Fibroblast of lung (primary cell): ENCODE measurements around the gene KCNQ2. TPM values are rescaled to one million over a fixed set of nuclear protein-coding genes. Genes with fewer than 3 reads are reported as not detected.

Experiments used
- DNase-seq, 2 donors: peaks; one replicate each; pipeline versions ENCODE4 v3.0.0 to v3.0.0-alpha.2; 2010; ENCODE audit warnings: low read depth in 2 of 2
- H2AFZ ChIP-seq: 2 replicates; pipeline ENCODE4 v1.5.1; 2012; ENCODE audit warnings: low read length, control low read depth, inconsistent platforms
- H3K27ac ChIP-seq: 2 replicates; pipeline ENCODE4 v1.5.1; 2011; ENCODE audit warnings: low read length, control low read depth; ENCODE audit not compliant: insufficient read depth
- H3K27me3 ChIP-seq: 2 replicates; pipeline ENCODE4 v1.5.1; 2011; ENCODE audit warnings: mild to moderate bottlenecking, low read length; ENCODE audit not compliant: control insufficient read depth, insufficient read depth
- H3K36me3 ChIP-seq: 2 replicates; pipeline ENCODE4 v1.5.1; 2011; ENCODE audit warnings: low read length; ENCODE audit not compliant: control insufficient read depth, insufficient read depth
- H3K4me1 ChIP-seq: 2 replicates; pipeline ENCODE4 v1.5.1; 2011; ENCODE audit warnings: low read length; ENCODE audit not compliant: control insufficient read depth, insufficient read depth; ENCODE audit errors: extremely low read depth
- H3K4me2 ChIP-seq: 2 replicates; pipeline ENCODE4 v1.5.1; 2011; ENCODE audit warnings: low read length, control low read depth; ENCODE audit not compliant: insufficient read depth; ENCODE audit errors: extremely low read depth
- H3K4me3 ChIP-seq, 4 experiments: fragments of 200-600 bp in 1 of 4; sonication (generic) in 1 of 4; replicated peaks in 1 of 4; 2 replicates each; pipeline ENCODE4 v1.5.1; 2011 to 2016; ENCODE audit warnings: low read length in 4 of 4, low read depth in 3 of 4, mild to moderate bottlenecking in 3 of 4, control low read depth in 2 of 4, inconsistent platforms in 1 of 4, mixed read lengths in 1 of 4; ENCODE audit not compliant: insufficient read depth in 1 of 4; ENCODE audit errors: control extremely low read depth in 1 of 4
- H3K79me2 ChIP-seq: 2 replicates; pipeline ENCODE4 v1.5.1; 2012; ENCODE audit warnings: mild to moderate bottlenecking, low read length, inconsistent platforms; ENCODE audit not compliant: control insufficient read depth, insufficient read depth
- H3K9ac ChIP-seq: 2 replicates; pipeline ENCODE4 v1.5.1; 2011; ENCODE audit warnings: mild to moderate bottlenecking, low read length, control low read depth; ENCODE audit not compliant: insufficient read depth
- H3K9me3 ChIP-seq: 2 replicates; pipeline ENCODE4 v1.5.1; 2012; ENCODE audit warnings: low read depth, low read length; ENCODE audit not compliant: control insufficient read depth, insufficient read depth
- H4K20me1 ChIP-seq: 2 replicates; pipeline ENCODE4 v1.5.1; 2011; ENCODE audit warnings: low read length; ENCODE audit not compliant: control insufficient read depth, insufficient read depth; ENCODE audit errors: extremely low read depth
- EZH2 ChIP-seq: IDR thresholded peaks from 2 replicates; pipeline ENCODE4 v1.5.1; 2012; ENCODE audit warnings: low read length, control low read depth, mild to moderate bottlenecking; ENCODE audit errors: missing control alignments
- polyA plus RNA-seq, 2 donors: library from polyadenylated mRNA; depleted of rRNA in 1 of 2; stranded (reverse) in 1 of 2; unstranded in 1 of 2; fragments of >200 nt; gene quantifications; 2 replicates each; pipeline ENCODE4 v1.2.1, GENCODE V29; 2011 to 2012; ENCODE audit warnings: missing spikeins in 1 of 2
- total RNA-seq: library from RNA; depleted of rRNA; stranded (reverse); fragments of >200 nt; gene quantifications from 2 replicates; pipeline ENCODE4 v1.2.1, GENCODE V29; 2014
- TF ChIP-seq, protein P1 (sequence below), 2 donors: IDR thresholded peaks in 1 of 2; conservative IDR thresholded peaks in 1 of 2; 1 replicate in 1 of 2; 2 replicates in 1 of 2; pipeline ENCODE4 v1.5.1; 2011 to 2012; ENCODE audit warnings: low read length in 2 of 2, control low read depth in 1 of 2, inconsistent platforms in 1 of 2, low read depth in 1 of 2, mild to moderate bottlenecking in 1 of 2

KCNQ2 gene
- total and polyA plus RNA-seq, 2 donors (not counting 1 experiment from before 2014, with no cell fraction given), result not detected

DNA sequence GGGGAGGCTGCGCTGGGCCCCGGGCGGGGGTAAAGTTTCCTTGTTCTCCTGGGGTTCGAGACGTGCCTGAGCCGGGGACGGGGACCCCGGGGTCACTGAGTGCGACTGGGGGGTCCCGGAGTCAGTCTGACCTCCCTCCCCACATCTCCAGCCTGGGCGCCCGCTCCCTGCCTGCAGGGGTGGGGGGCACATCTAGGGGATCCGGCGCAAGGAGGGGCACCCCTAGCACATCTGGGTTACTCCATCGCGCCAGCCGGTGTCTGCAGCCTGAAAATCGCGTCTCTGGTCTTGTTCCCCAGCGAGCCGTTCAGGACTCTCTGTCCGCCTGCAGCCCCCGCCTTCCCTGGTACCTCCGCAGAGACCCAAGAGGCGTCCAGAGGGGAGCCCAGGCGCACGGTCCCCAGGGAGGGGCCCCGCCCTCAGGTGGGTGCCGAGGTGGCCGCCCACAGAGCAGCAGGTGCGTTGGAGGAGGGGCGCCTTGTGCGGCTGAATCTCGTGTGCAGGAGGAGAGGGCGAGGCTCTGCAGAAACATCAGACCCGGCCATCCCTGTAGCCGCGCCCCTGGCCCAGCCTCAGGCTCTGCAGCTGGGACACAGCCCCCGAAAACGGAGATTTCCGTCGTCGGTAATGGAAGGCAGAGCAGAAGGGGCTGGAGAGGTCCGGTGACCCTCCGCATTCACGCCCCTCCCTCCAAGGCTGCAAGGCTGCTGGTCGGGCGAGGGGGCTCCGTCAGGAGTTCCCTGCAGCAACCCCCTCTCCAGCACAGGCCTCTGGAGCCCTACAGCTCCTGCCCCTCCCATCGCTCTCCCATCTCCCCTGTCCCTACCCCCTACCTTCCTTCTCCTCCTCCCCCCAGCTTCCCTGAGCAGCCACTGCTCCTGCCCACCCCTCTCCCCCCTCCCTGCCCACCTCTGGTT is 110.7 kb downstream of the KCNQ2 start:
- TF ChIP-seq EZH2, result no peak
- TF ChIP-seq, protein P1, sequence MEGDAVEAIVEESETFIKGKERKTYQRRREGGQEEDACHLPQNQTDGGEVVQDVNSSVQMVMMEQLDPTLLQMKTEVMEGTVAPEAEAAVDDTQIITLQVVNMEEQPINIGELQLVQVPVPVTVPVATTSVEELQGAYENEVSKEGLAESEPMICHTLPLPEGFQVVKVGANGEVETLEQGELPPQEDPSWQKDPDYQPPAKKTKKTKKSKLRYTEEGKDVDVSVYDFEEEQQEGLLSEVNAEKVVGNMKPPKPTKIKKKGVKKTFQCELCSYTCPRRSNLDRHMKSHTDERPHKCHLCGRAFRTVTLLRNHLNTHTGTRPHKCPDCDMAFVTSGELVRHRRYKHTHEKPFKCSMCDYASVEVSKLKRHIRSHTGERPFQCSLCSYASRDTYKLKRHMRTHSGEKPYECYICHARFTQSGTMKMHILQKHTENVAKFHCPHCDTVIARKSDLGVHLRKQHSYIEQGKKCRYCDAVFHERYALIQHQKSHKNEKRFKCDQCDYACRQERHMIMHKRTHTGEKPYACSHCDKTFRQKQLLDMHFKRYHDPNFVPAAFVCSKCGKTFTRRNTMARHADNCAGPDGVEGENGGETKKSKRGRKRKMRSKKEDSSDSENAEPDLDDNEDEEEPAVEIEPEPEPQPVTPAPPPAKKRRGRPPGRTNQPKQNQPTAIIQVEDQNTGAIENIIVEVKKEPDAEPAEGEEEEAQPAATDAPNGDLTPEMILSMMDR (conservative IDR thresholded peaks at IDR 0.05 in 1 of 2, IDR thresholded peaks at IDR 0.05 in 1 of 2; ENCODE audit: low read depth in 1 of 2, low read length in 2 of 2), result no peak
- Histone ChIP-seq H3K4me3 (no peak overlapping the region), H3K4me2 (no peak overlapping the region), H3K4me1 (no peaks in the 10 kb centered on the region), H2AFZ (no peak overlapping the region), H3K9ac (no peak overlapping the region), H3K9me3 (no peaks in the 10 kb centered on the region), H3K79me2 (no peaks in the 10 kb centered on the region), H3K36me3 (no peaks in the 10 kb centered on the region), H3K27me3 (no peaks in the 10 kb centered on the region), H4K20me1 (no peaks in the 10 kb centered on the region), H3K27ac (no peak overlapping the region)
- no peak for DNase-seq

DNA sequence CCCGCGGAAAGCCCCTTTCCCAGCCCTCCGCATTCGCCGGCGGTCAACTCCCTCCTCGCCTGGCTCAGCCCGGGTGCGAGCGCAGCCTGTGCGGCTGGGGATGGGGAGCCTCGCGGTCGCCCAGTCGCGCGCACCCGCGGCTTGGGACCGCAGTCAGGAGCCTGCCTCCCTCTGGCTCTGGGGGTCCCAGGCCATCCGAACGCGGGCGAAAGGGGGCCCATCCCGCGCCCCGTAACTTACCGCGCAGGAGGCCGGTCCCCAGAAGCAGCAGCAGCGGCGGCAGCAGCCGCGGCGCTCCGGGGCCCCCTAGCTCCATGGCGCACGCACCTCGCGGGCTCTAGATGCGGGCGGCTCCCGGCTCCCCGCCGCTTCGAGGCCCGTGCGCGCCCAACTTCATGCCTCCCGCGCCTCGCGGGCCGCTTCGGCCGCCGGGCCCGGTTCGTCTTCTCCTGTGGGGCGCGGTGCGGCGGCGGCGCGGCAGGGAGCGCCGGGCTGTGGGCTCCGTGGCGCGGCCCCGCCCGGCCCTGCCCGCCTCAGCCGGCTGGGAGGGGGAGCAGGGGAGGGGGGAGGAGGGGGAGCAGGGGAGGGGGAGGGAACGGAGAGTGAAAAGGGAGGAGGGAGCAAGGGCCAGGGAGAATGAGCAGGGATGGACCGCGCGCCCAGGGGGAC is 111.5 kb downstream of the KCNQ2 start, which contains the start of gene CHRNA4:
Gene CHRNA4, minus strand, starts transcription at position 500 of the 669 bp plus-strand sequence. Its CDS starts 184 bp downstream, at position 316.
- no peak for TF ChIP-seq EZH2
- TF ChIP-seq, protein P1 (conservative IDR thresholded peaks at IDR 0.05 in 1 of 2, IDR thresholded peaks at IDR 0.05 in 1 of 2; ENCODE audit: low read depth in 1 of 2, low read length in 2 of 2), result no peak
- Histone ChIP-seq H3K27me3 (no peaks in the 10 kb centered on the region), H3K4me1 (no peaks in the 10 kb centered on the region), H3K27ac (no peak within 1 kb of the TSS), H3K79me2 (no peaks in the 10 kb centered on the region), H3K9ac (no peak within 1 kb of the TSS), H3K36me3 (no peaks in the 10 kb centered on the region), H3K4me3 (no peak within 1 kb of the TSS), H2AFZ (no peak within 1 kb of the TSS), H3K4me2 (no peak within 1 kb of the TSS), H3K9me3 (no peaks in the 10 kb centered on the region), H4K20me1 (no peaks in the 10 kb centered on the region)
- DNase-seq, result no peak
